Stimulated activated CD4-positive, alpha-beta T cell treated with anti-CD3 and anti-CD28 coated beads, Interleukin-4, amount 100 ng/mL, for 24 hours (primary cell): Measurements from ENCODE around the gene PRR36.

Source experiments
- DNase-seq: peaks from one replicate; pipeline ENCODE4 v3.0.0-alpha.2; 2020

Gene PRR36

GRCh38 chr19:7912697-7913564 lies 38.7 kb upstream of the PRR36 start:
- no peak for DNase-seq

GRCh38 chr19:7912144-7912696 lies 38.0 kb upstream of the PRR36 start:
- no peak for DNase-seq

- no peak for DNase-seq
Observed at GRCh38 chr19:7911508-7912143, 37.4 kb upstream of the PRR36 start.

- no peak for DNase-seq
Observed at GRCh38 chr19:7910321-7911161, 36.4 kb upstream of the PRR36 start.

GRCh38 chr19:7909471-7910067 lies 35.4 kb upstream of the PRR36 start:
- DNase-seq: no peak

GRCh38 chr19:7908742-7909461 lies 34.7 kb upstream of the PRR36 start:
- no peak for DNase-seq

DNA sequence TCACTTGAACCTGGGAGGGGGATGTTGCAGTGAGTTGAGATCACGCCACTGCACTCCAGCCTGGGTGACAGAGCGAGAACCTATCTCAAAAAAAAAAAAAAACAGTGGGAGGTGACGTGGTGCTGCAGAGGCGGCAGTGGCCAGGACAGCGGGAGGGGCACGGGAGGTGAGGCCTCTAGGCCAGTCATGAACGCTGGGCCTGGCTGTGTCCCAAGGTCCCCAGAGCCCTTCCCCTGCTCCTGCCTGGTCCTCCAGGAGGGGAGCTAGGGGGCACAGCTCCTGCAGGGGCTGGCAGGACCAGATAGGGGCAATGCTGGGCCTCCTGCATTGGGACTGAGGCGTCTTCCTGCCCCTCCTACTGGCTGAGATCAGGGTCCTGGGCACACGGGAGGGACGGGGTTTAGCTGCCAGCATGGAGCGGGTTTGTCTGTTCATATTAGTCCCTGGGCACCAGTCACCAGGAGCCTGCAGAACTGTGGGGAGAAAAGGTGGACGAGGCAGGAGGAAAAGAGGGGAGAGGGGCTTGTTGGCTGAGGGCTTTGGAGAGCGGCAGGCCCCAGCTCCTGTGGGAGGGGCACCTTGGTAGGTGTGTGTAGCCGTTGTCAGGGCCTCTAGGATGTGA lies 34.0 kb upstream of the PRR36 start:
- no peak for DNase-seq

DNA sequence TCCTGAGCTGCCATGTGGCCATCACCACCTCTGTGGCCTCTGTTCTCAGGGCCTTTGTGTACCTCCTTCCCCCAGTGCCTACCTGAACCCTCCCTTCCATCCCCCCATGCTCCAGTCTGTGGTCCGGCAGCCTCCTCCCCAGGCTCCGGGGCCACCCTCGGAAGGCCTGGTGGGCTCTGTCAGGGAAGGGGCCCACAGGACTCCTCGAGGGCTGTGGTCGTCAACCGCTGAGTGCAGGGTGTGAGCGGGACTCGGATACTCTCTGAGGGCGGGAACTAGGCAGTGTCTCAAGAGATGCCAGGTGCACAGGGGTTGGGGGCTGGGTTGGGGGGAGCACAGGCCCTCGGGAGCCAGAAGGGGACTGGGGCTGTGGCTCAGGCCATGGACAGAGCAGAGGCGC lies 33.4 kb upstream of the PRR36 start:
- DNase-seq: no peak

DNA sequence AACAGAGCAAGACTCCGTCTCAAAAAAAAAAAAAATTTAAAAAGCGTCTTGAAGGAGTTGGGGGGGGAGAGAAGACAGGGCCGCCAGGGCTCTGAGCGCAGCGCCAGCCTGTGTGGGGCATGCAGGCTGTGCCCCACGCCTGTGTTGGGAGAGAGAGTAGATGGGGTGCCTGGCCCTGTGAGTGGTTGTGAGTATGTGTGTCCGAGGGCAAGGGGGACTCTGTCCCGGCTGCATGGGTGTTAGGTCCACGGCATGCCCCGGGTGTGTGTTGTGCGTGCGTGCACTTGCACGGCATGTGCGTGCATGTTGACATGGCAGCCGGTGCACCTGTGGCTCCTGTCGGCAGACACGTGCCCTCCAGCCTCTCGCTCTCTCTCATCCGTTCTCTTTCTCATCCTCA lies 32.9 kb upstream of the PRR36 start:
- no peak for DNase-seq

- no peak for DNase-seq
Observed at GRCh38 chr19:7905859-7906258, 31.7 kb upstream of the PRR36 start.

DNA sequence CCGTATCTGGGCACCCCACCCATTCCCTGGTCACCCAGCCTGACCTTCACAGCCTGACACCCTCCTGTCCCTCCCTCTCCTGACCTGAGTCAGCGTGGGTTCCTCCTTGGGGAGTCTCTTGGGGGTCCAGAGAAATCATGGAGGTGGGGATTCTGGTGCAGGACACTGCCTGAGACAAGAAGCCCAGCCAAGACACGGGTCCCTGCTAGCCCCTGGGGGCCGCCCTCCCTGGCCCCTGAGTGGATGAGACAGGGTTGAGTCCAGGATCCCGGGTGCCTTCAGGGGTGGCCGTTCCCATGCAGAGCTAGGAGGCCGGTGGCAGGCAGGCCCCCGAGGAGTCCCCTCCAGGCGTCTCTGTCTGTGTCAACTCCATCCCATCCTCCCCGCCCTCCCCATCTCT lies 31.1 kb upstream of the PRR36 start:
- DNase-seq: no peak

DNA sequence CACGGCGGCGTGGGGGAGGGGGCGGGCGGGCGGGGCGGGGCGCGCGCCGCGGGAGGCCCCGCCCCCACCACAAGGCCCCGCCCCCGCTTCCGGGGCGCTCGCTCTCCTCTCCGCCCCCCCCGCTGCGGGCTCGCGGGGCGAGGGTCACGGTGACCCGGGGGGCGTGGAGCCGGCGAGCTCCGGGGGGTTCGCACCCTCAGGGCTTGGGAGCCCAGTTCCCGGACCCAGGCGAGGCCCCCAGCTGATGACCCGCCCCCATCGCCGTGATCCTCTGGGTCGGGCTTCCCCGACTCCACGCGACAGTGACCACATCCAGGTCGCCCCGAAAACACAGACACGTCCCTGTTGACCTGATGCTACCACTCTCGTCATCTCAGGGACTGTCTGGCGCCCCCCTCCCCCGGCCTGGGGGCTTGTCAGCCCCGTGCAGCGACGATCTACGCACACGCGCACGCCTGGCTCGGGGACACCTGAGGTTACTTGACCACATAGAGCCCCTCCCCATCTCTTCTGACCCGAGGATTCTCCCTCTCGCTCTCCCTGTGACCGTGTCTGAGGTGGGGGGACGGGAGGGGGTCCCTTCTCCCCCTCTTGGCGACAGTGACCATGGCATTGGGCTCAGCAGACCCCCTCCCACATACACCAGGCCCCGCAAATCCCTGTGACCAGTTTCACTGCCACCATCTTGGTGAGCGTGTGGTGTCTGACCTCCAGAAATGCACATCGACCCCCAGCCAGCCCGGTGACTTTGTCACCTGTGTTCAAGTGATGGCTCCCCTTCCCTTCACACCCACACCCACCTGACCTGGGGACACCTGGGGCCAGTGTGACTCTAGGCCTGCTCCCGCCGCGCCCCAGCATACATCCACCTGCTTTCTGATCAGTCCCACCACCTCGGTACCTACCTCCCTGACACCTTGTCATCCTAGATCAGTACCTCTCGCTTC lies 30.2 kb upstream of the PRR36 start:
- DNase-seq: peak; percentile 55

GRCh38 chr19:7903244-7904073 lies 29.3 kb upstream of the PRR36 start, which contains the start of gene MAP2K7:
TSS of gene MAP2K7 (plus strand) at chr19:7903877. CDS start at chr19:7903945, 68 bp downstream.
- peak; percentile 100 for DNase-seq

GRCh38 chr19:7902796-7903243 lies 28.6 kb upstream of the PRR36 start:
- no peak for DNase-seq

DNA sequence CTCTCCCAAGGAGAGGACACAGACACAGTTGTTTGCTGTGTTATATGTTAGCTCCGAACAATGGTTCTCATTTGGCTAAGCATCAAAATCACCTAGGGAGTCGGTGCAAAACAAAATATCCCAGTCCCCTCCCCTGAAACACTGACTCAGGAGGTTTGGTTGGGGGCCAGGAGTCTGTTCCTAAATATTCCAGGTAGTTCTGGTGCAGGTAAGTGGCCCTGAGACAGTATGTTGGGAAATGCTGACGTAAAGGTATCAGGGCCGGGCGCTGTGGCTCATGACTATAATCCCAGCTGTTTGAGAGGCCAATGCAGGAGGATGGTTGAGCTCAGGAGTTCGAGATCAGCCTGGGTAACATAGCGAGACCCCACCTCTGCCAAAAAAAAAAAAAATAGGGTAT lies 27.1 kb upstream of the PRR36 start:
- no peak for DNase-seq

GRCh38 chr19:7900931-7901330 lies 26.7 kb upstream of the PRR36 start:
- no peak for DNase-seq

- DNase-seq: no peak
Observed at GRCh38 chr19:7900401-7900870, 26.2 kb upstream of the PRR36 start.

DNA sequence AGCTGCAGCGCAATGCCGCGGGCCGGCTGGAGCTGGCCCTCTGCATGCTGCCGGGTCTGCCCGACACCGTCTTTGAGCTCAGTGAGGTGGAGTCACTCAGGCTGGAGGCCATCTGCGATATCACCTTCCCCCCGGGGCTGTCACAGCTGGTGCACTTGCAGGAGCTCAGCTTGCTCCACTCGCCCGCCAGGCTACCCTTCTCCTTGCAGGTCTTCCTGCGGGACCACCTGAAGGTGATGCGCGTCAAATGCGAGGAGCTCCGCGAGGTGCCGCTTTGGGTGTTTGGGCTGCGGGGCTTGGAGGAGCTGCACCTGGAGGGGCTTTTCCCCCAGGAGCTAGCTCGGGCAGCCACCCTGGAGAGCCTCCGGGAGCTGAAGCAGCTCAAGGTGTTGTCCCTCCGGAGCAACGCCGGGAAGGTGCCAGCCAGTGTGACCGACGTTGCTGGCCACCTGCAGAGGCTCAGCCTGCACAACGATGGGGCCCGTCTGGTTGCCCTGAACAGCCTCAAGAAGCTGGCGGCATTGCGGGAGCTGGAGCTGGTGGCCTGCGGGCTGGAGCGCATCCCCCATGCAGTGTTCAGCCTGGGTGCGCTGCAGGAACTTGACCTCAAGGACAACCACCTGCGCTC lies 25.7 kb upstream of the PRR36 start:
- DNase-seq: no peak

DNA sequence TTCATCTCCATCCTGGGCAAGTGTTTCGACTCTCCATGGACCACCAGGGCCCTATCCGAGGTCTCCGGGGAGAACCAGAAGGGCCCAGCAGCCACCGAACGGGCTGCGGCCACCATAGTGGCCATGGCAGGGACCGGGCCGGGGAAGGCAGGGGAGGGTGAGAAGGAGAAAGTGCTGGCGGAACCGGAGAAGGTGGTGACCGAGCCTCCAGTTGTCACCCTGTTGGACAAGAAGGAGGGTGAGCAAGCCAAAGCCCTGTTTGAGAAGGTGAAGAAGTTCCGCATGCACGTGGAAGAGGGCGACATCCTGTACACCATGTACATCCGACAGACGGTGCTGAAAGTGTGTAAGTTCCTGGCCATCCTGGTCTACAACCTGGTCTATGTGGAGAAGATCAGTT lies 24.8 kb upstream of the PRR36 start:
- no peak for DNase-seq
